GM21423 (cell line): ENCODE measurements around the gene ZNF726.
"Not testable (repeated sequence)": the region's sequence is repeated elsewhere in the genome, so short reads cannot be mapped to it uniquely, and the experiment has no call there.

Experiments
- ATAC-seq: cut with Tn5 transposase; IDR thresholded peaks from one replicate; pipeline ENCODE4 v1.9.1; 2021; ENCODE audit warnings: mild to moderate bottlenecking, moderate library complexity; ENCODE audit not compliant: unreplicated experiment

ZNF726 gene

GRCh38 chr19:23937031-23937430, 22.3 kb downstream of the ZNF726 start:
- not testable (repeated sequence) for ATAC-seq

DNA sequence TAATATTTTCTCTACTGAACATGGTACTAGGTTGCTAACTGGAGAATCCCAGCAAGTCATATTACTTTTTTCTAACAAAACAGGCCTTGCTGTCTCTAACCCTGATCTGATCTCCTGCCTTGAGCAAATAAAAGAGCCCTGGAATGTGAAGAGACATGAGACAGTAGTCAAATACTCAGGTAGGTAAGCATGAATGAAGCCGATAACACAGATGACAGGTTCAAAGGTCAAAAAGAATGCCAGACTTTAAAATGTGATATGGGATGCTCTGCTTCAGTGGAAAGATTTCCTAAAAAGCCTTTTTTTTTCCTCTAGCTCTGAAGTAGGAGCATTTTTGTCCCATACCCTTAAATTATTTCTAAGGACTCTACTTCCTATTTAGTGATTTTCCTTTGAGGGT, 28.7 kb downstream of the ZNF726 start:
- ATAC-seq = no peak

DNA sequence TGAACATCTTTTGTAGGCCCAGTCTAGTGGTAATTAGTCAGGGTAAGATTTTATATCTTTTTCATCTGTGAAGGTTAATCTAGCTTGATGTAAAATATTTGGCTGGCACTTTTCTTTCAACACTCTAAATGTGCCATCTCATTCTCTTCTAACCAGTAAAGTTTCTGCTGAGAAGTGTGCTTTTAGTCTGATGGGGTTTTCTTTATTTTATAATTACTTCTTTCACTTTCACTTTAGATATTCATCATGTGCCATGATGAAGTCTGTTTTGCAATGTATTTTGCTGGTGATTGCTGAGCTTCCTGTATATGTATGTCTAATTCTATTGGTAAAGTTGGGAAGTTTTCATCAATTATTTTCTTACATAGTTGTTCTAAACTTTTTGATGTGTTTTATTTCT, 31.9 kb downstream of the ZNF726 start:
- no peak for ATAC-seq

DNA sequence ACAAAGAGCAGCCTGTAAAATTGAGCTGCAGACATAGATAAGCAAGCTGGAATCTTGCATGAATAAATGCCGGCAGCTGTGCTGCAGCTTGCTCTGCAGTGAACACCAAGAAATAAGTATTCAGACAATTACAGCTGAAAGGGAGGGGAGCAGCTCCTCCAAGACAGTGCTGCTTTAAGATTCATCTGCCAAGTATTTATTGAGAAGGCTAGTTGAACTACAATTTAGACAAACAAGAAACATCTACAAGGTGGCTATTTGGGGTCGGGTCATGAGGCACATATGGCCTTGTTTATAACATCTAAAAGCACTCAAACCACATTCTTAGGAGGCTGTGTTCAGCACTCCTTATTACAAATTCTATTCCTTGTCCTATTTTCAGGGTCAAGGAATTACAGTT, 34.9 kb downstream of the ZNF726 start:
- no peak for ATAC-seq

- no peak for ATAC-seq
These were observed 41.4 kb downstream of the ZNF726 start for GRCh38 chr19:23956051-23956450.

GRCh38 chr19:23957660-23958281, 43.1 kb downstream of the ZNF726 start:
- no peak for ATAC-seq

DNA sequence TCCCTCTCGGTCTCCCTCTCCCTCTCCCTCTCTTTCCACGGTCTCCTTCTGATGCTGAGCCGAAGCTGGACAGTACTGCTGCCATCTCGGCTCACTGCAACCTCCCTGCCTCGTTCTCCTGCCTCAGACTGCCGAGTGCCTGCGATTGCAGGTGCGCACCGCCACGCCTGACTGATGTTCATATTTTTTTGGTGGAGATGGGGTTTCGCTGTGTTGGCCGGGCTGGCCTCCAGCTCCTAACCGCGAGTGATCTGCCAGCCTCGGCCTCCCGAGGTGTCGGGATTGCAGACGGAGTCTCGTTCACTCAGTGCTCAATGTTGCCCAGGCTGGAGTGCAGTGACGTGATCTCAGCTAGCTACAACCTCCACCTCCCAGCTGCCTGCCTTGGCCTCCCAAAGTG, 48.7 kb downstream of the ZNF726 start:
- not testable (repeated sequence) for ATAC-seq

GRCh38 chr19:23963881-23964280, 49.2 kb downstream of the ZNF726 start:
- not testable (repeated sequence) for ATAC-seq

- not testable (repeated sequence) for ATAC-seq
These were observed 49.6 kb downstream of the ZNF726 start for GRCh38 chr19:23964334-23964733.

DNA sequence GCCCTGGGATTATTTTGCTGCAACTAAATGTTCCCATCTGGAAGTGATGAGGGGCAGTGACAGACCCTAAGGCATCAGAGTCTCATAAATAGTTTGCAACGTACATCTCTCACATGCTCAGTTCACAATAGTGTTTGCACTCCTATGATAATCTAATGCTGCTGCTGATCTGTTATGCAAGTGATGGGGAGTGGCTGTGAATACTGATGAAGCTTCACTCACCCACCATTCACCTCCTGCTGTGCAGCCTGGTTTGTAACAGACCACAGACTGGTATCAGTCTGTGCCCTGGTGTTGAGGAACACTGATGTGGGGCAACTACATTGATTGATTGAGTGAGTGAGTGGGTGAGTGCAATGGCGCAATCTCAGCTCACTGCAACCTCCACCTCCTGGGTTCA, 54.9 kb downstream of the ZNF726 start:
- ATAC-seq = no peak

DNA sequence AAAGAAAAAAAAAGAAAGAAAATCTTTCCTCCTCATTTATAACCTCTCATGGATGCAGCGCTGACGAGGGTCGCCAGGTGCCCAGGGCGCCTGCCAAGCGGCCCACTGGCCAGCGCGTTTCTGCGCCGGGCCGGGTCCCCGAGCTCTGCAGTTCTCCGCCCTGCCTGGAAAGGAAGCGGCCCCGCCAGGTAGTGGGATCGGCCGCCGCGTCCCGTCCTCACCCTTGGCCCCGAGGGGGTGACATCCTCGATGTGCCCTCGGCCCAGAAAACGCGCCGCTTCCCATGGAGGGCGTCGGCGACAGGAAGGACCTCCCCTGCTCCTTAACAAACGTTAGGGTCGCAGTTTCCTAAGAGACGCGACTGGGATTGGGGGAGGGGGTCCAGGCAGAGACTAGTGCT, 56.9 kb downstream of the ZNF726 start:
- ATAC-seq = no peak

DNA sequence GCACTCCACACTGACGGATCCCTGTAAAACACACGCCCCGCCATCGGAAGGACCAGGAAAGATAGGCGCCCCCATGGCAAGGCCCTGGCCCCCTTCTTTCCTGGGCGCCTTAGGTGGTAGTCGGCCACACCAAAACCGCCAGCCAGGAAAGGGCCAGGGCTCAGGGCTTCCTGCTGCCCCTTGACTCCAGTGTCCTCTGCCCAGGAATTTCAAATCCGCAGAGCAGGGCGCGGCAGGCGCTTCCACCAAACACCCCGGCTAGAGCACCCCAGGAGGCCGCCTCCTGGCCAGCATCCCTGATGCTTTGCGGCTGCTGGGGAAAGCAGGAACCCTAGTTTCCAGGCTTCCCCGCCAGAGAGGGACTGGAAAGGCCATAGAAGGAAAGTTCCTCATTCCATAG, 57.5 kb downstream of the ZNF726 start:
- no peak for ATAC-seq

GRCh38 chr19:23974941-23975340, 60.3 kb downstream of the ZNF726 start:
- ATAC-seq = no peak

DNA sequence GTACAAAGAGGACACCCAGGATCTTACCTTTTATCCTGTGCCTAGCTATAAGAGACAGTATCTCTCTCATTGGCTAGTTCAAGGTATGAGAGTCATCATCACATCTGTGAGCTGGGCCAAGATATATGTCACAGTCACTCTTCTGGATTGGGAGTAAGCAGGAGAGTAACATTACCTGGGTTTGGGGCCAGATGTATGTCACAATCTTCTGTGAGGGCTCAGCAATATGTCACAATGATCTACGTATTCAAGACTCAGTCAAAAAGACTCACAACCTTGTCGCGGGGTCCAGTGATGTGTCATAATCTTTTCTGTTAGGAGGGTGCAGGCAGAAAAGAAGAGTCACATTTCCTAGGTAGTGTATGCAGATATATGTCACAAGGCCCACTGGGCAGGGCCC, 61.9 kb downstream of the ZNF726 start:
- ATAC-seq = not testable (repeated sequence)

DNA sequence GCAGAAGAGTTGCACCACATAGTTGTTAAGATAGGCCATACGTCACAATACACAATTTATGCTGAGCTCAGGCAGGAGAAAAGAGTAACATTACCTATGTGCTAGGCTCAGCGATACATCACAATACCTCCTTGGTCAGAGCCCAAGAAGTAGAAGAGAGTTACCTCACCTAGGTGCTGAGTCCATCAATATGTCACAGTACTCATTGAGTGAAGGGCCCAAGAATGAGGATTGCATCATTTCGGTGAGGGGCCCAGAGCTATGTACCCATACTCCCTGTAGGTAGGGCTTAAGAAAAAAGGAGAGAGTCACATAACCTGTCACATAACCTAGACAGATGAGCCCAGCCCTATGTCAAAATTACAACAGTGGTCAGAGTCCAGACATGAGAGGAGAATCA, 62.6 kb downstream of the ZNF726 start:
- ATAC-seq = not testable (repeated sequence)

DNA sequence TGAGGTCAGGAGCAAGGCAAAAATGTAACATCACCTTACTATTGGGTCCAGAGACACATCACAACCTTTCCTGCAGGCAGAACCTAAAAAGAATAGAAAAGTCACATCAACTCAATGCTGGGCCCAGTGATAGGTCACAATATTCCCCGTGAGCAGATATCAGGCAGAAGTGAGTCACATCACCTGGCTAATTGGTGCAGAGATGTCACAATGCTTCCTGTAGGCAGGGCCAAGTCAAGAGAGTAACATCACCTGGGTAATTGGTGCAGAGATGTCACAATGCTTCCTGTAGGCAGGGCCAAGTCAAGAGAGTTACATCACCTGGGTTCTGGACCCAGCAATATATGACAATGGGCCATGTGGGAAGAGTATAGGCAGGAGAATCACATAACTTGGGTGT, 63.4 kb downstream of the ZNF726 start:
- ATAC-seq = no peak

GRCh38 chr19:23980805-23981204, 66.1 kb downstream of the ZNF726 start:
- ATAC-seq = no peak

GRCh38 chr19:23981863-23982262, 67.2 kb downstream of the ZNF726 start:
- no peak for ATAC-seq

- ATAC-seq = no peak
These were observed 68.7 kb downstream of the ZNF726 start for GRCh38 chr19:23983406-23983805.
